IMR-90 (cell line): ENCODE data around the gene PTGS1. TPM values are rescaled to one million over a fixed set of nuclear protein-coding genes. Genes with fewer than 3 reads are reported as not detected.

Source experiments
- ATAC-seq: fragments of 200-7000 bp; cut with Tn5 transposase; 2 replicates; pipeline ENCODE4 v1.9.1; 2020; ENCODE audit warnings: low read depth, mild to moderate bottlenecking, moderate library complexity
- BruUV-seq: library from RNA; stranded (reverse); fragments of 400-500 nt; replicated peaks from 2 replicates; lab custom pipeline; 2021; lab: Mats Ljungman, UMichigan
- CTCF ChIA-PET: fragments of 300-600 bp; formaldehyde crosslinking; extraction: SDS; loops from one replicate; lab custom pipeline; 2021; ENCODE audit warnings: antibody characterized with exemption; lab: Yijun Ruan, JAX
- POLR2A ChIA-PET: fragments of 300-600 bp; sonication (Branson Sonifier 250); formaldehyde crosslinking; loops from one replicate; lab custom pipeline; 2022; ENCODE audit warnings: antibody characterized with exemption; ENCODE audit not compliant: unreplicated experiment; lab: Charles Lee
- DNase-seq: peaks from one replicate; pipeline ENCODE4 v3.0.0; 2013
- H2AFZ ChIP-seq: replicated peaks from 2 replicates; pipeline ENCODE3; 2013; ENCODE audit warnings: low read length, mild to moderate bottlenecking; ENCODE audit not compliant: poor library complexity
- H2AK5ac ChIP-seq: 2 replicates; pipeline ENCODE4 v1.6.1; 2013; ENCODE audit warnings: low read depth, low read length, inconsistent platforms
- H2AK9ac ChIP-seq: replicated peaks from 2 replicates; pipeline ENCODE3; 2013; ENCODE audit warnings: mild to moderate bottlenecking, low read depth, low read length, moderate library complexity; ENCODE audit not compliant: poor library complexity
- H2BK120ac ChIP-seq: 2 replicates; pipeline ENCODE4 v1.6.1; 2013; ENCODE audit warnings: low read depth, low read length, inconsistent platforms
- H2BK15ac ChIP-seq: 3 replicates; pipeline ENCODE4 v1.6.1; 2013; ENCODE audit warnings: low read depth, low read length, inconsistent platforms
- H2BK20ac ChIP-seq: 2 replicates; pipeline ENCODE4 v1.6.1; 2013; ENCODE audit warnings: low read depth, mild to moderate bottlenecking, inconsistent platforms, low read length, moderate library complexity
- H2BK5ac ChIP-seq: 2 replicates; pipeline ENCODE4 v1.6.1; 2013; ENCODE audit warnings: mild to moderate bottlenecking, low read depth, low read length, inconsistent platforms; ENCODE audit not compliant: poor library complexity, severe bottlenecking
- H3K14ac ChIP-seq: replicated peaks from 2 replicates; pipeline ENCODE4 v1.6.1; 2013; ENCODE audit warnings: low read depth, low read length, inconsistent platforms
- H3K18ac ChIP-seq: 2 replicates; pipeline ENCODE4 v1.6.1; 2013; ENCODE audit warnings: low read depth, low read length, control low read depth
- H3K23ac ChIP-seq: 2 replicates; pipeline ENCODE4 v1.6.1; 2013; ENCODE audit warnings: low read depth, low read length, inconsistent platforms
- H3K27ac ChIP-seq: 2 replicates; pipeline ENCODE4 v1.5.1; 2013; ENCODE audit warnings: mild to moderate bottlenecking, control low read depth, low read length; ENCODE audit not compliant: insufficient read depth
- H3K27me3 ChIP-seq: 2 replicates; pipeline ENCODE4 v1.6.1; 2013; ENCODE audit warnings: low read length; ENCODE audit not compliant: control insufficient read depth, insufficient read depth
- H3K36me3 ChIP-seq: 2 replicates; pipeline ENCODE4 v1.6.1; 2013; ENCODE audit warnings: low read length, mixed read lengths; ENCODE audit not compliant: control insufficient read depth, insufficient read depth
- H3K4ac ChIP-seq: 2 replicates; pipeline ENCODE4 v1.6.1; 2013; ENCODE audit warnings: low read depth, low read length, inconsistent platforms
- H3K4me1 ChIP-seq: 2 replicates; pipeline ENCODE4 v1.6.1; 2013; ENCODE audit warnings: low read length, mixed read lengths; ENCODE audit not compliant: control insufficient read depth, insufficient read depth
- H3K4me2 ChIP-seq: 2 replicates; pipeline ENCODE4 v1.6.1; 2013; ENCODE audit warnings: low read depth, mild to moderate bottlenecking, control low read depth, low read length, moderate library complexity
- H3K4me3 ChIP-seq: 2 replicates; pipeline ENCODE4 v1.5.1; 2013; ENCODE audit warnings: low read depth, mild to moderate bottlenecking, control low read depth, low read length, moderate library complexity; ENCODE audit not compliant: insufficient read depth
- H3K56ac ChIP-seq: 2 replicates; pipeline ENCODE4 v1.6.1; 2013; ENCODE audit warnings: low read length, inconsistent platforms; ENCODE audit not compliant: insufficient read depth; ENCODE audit errors: extremely low read depth
- H3K79me1 ChIP-seq, 2 experiments: 2 replicates each; pipeline ENCODE4 v1.6.1; 2013; ENCODE audit warnings: low read length in 2 of 2, inconsistent platforms in 1 of 2, low read depth in 1 of 2
- H3K9ac ChIP-seq: 2 replicates; pipeline ENCODE4 v1.6.1; 2013; ENCODE audit warnings: low read depth, low read length, control low read depth
- H3K9me1 ChIP-seq: 2 replicates; pipeline ENCODE4 v1.6.1; 2013; ENCODE audit warnings: low read length, inconsistent platforms; ENCODE audit not compliant: insufficient read depth
- H3K9me3 ChIP-seq: 2 replicates; pipeline ENCODE4 v1.6.1; 2013; ENCODE audit warnings: low read length; ENCODE audit not compliant: control insufficient read depth, insufficient read depth
- H4K20me1 ChIP-seq: 2 replicates; pipeline ENCODE4 v1.6.1; 2013; ENCODE audit warnings: low read length, inconsistent platforms; ENCODE audit not compliant: insufficient read depth
- H4K5ac ChIP-seq: 2 replicates; pipeline ENCODE4 v1.6.1; 2013; ENCODE audit warnings: mild to moderate bottlenecking, low read depth, low read length, control low read depth
- H4K8ac ChIP-seq, 2 experiments: 2 replicates each; pipeline ENCODE4 v1.6.1; 2013; ENCODE audit warnings: low read depth in 2 of 2, low read length in 2 of 2, control low read depth in 1 of 2, inconsistent platforms in 1 of 2
- H4K91ac ChIP-seq: 2 replicates; pipeline ENCODE4 v1.6.1; 2013; ENCODE audit warnings: low read depth, low read length, inconsistent platforms; ENCODE audit not compliant: insufficient read depth
- MAFK ChIP-seq: IDR thresholded peaks from 2 replicates; pipeline ENCODE4 v1.6.1; 2012; ENCODE audit warnings: low read depth, low read length, improper control_type of control experiment
- POLR2A ChIP-seq: IDR thresholded peaks from 2 replicates; pipeline ENCODE4 v1.6.1; 2012; ENCODE audit warnings: mild to moderate bottlenecking, low read depth, low read length
- RFX5 ChIP-seq: IDR thresholded peaks from 2 replicates; pipeline ENCODE4 v1.8.0; 2012; ENCODE audit warnings: low read depth, mild to moderate bottlenecking, low read length, moderate library complexity
- USF2 ChIP-seq: fragments of 150-350 bp; IDR thresholded peaks from 2 replicates; pipeline ENCODE4 v1.6.1; 2017; ENCODE audit warnings: mild to moderate bottlenecking, antibody characterized with exemption, low read length, low read depth
- WGBS, 2 experiments: methylation state at CpG; one replicate each; pipeline versions ENCODE4 v1.1.5 to v1.1.7; 2013; ENCODE audit warnings: missing lambda C conversion rate in 2 of 2; ENCODE audit not compliant: insufficient read length in 1 of 2; ENCODE audit errors: extremely low coverage in 2 of 2; 5-methylcytosine and 5-hydroxymethylcytosine counted together
- dilution Hi-C: fragments of 300-500 bp; cut with HindIII; formaldehyde crosslinking; loops from one replicate; pipeline ENCODE4 v1.14.3; 2018; ENCODE audit warnings: low sequenced_read_pairs; ENCODE audit not compliant: unreplicated experiment
- in situ Hi-C: fragments of 300-500 bp; cut with MboI; formaldehyde crosslinking; loops from 3 replicates; pipeline ENCODE4 v1.14.3; 2019; ENCODE audit warnings: low sequenced_read_pairs, inconsistent platforms, mixed read lengths
- intact Hi-C: fragments of 100-400 bp; cut with micrococcal nuclease; formaldehyde crosslinking; loops from 2 replicates; pipeline ENCODE4 v1.10.0; 2022
- polyA plus RNA-seq, 3 experiments: library from polyadenylated mRNA; depleted of rRNA; stranded (reverse); fragments of >200 nt; gene quantifications; 2 replicates each; pipeline ENCODE4 v1.2.3, GENCODE V29; 2012; ENCODE audit warnings: low replicate concordance in 1 of 3
- total RNA-seq: library from RNA; depleted of rRNA; stranded (reverse); fragments of >200 nt; gene quantifications from 2 replicates; pipeline ENCODE4 v1.2.3, GENCODE V29; 2012

PTGS1 gene
- total and polyA plus RNA-seq, 2 of the 4 experiments (the other 2 are of a cell fraction), result 24.7 to 38.3 TPM

GRCh38 chr9:122442568-122442967 lies 71.7 kb downstream of the PTGS1 start:
- Histone ChIP-seq H3K36me3 (no peaks in the 10 kb centered on the region), H3K9me3 (peaks cover 4% of the 10 kb centered on the region), H3K27ac (no peak overlapping the region), H3K18ac (no peak overlapping the region), H3K9ac (no peak overlapping the region), H4K8ac (no peak overlapping the region), H2AFZ (no peak overlapping the region), H3K56ac (no peak overlapping the region), H4K5ac (no peak overlapping the region), H2AK9ac (no peak overlapping the region), H2BK120ac (peak overlapping the region; percentile 53), H3K23ac (no peak overlapping the region), H3K27me3 (no peaks in the 10 kb centered on the region), H3K79me1 (no peaks in the 10 kb centered on the region), H3K4me2 (no peak overlapping the region), H3K9me1 (peaks cover 18% of the 10 kb centered on the region), H2BK20ac (peak overlapping the region; percentile 76), H4K91ac (no peak overlapping the region), H2AK5ac (peak overlapping the region; percentile 35; the same call in 1 of the 2 replicates), H2BK5ac (no peak overlapping the region), H3K4me3 (no peak overlapping the region), H4K20me1 (no peaks in the 10 kb centered on the region), H3K4ac (peak overlapping the region; percentile 51; the same call in 1 of the 2 replicates), H3K4me1 (peaks cover 16% of the 10 kb centered on the region), H2BK15ac (peak overlapping the region; percentile 35; the same call in 2 of the 3 replicates), H3K14ac (no peak overlapping the region)
- no CpG with 5 or more reads among the region's 1 CpG for WGBS, 2 experiments
- TF ChIP-seq MAFK (peak; percentile 77), RFX5 (no peak), USF2 (no peak), POLR2A (no peak)
- intact Hi-C loops (no loop called here), in situ Hi-C loops (loop anchor here (5.0 kb wide), 1 partner anchor 35 kb away; no protein-coding TSS in a partner anchor), dilution Hi-C loops (no loop called here)
- no TSS peak for BruUV-seq
- ChIA-PET POLR2A (no interaction called here), CTCF (no interaction called here)
- DNase-seq (no peak), ATAC-seq (no peak)
